Mesenchymal stem cell (in vitro differentiated cells and primary cell): Measurements from ENCODE around the gene SLF2.

Experiments
- DNase-seq: peaks from one replicate; pipeline ENCODE4 v3.0.0-alpha.2; 2013
- H2AFZ ChIP-seq: one replicate; pipeline ENCODE4 v1.6.1; 2013; ENCODE audit warnings: low read depth, mild to moderate bottlenecking, control low read depth, inconsistent platforms, low read length, moderate library complexity
- H2AK5ac ChIP-seq: 2 replicates; pipeline ENCODE4 v1.6.1; 2013; ENCODE audit warnings: low read length, moderate library complexity, mild to moderate bottlenecking, inconsistent platforms; ENCODE audit not compliant: severe bottlenecking
- H2BK120ac ChIP-seq: one replicate; pipeline ENCODE4 v1.6.1; 2013; ENCODE audit warnings: low read depth, mild to moderate bottlenecking, inconsistent platforms, low read length, moderate library complexity
- H2BK12ac ChIP-seq, 2 experiments: one replicate each; pipeline ENCODE4 v1.6.1; 2013; ENCODE audit warnings: inconsistent platforms in 2 of 2, low read length in 2 of 2, mild to moderate bottlenecking in 2 of 2, moderate library complexity in 2 of 2, control low read depth in 1 of 2
- H2BK15ac ChIP-seq: one replicate; pipeline ENCODE4 v1.6.1; 2013; ENCODE audit warnings: mild to moderate bottlenecking, low read depth, inconsistent platforms; ENCODE audit not compliant: poor library complexity, severe bottlenecking
- H2BK5ac ChIP-seq: 2 replicates; pipeline ENCODE4 v1.6.1; 2013; ENCODE audit warnings: low read depth, mild to moderate bottlenecking, low read length, control low read depth, inconsistent platforms; ENCODE audit not compliant: poor library complexity, severe bottlenecking
- H3K14ac ChIP-seq, 2 experiments: one replicate each; pipeline ENCODE4 v1.6.1; 2013; ENCODE audit warnings: inconsistent platforms in 2 of 2, low read length in 2 of 2, control low read depth in 1 of 2, mild to moderate bottlenecking in 1 of 2, moderate library complexity in 1 of 2
- H3K18ac ChIP-seq, 2 experiments: one replicate each; pipeline ENCODE4 v1.6.1; 2013; ENCODE audit warnings: inconsistent platforms in 2 of 2, low read length in 2 of 2, control low read depth in 1 of 2, low read depth in 1 of 2, mild to moderate bottlenecking in 1 of 2
- H3K23ac ChIP-seq, 2 experiments: one replicate each; pipeline ENCODE4 v1.6.1; 2013; ENCODE audit warnings: inconsistent platforms in 2 of 2, low read length in 2 of 2, mild to moderate bottlenecking in 2 of 2, moderate library complexity in 2 of 2, control low read depth in 1 of 2
- H3K27ac ChIP-seq: 2 replicates; pipeline ENCODE4 v1.5.1; 2013; ENCODE audit warnings: mild to moderate bottlenecking, moderate library complexity, low read length, control low read depth, inconsistent platforms; ENCODE audit not compliant: poor library complexity, severe bottlenecking
- H3K27me3 ChIP-seq, 2 experiments: 2 replicates each; pipeline versions ENCODE4 v1.6.1 to v1.7.0; 2013; ENCODE audit warnings: low read length in 2 of 2, mild to moderate bottlenecking in 2 of 2, moderate library complexity in 2 of 2, control low read depth in 1 of 2, inconsistent platforms in 1 of 2; ENCODE audit not compliant: control insufficient read depth in 1 of 2, insufficient read depth in 1 of 2
- H3K36me3 ChIP-seq, 2 experiments: 2 replicates each; pipeline versions ENCODE4 v1.6.1 to v1.7.0; 2013; ENCODE audit warnings: low read length in 2 of 2, control low read depth in 1 of 2, inconsistent platforms in 1 of 2, low read depth in 1 of 2, mild to moderate bottlenecking in 1 of 2; ENCODE audit not compliant: insufficient read depth in 2 of 2, control insufficient read depth in 1 of 2
- H3K4ac ChIP-seq, 2 experiments: one replicate each; pipeline ENCODE4 v1.6.1; 2013; ENCODE audit warnings: inconsistent platforms in 2 of 2, low read length in 2 of 2, mild to moderate bottlenecking in 2 of 2, moderate library complexity in 2 of 2, control low read depth in 1 of 2, low read depth in 1 of 2
- H3K4me1 ChIP-seq: 2 replicates; pipeline ENCODE4 v1.6.1; 2013; ENCODE audit warnings: low read depth, low read length, control low read depth; ENCODE audit not compliant: control insufficient read depth, insufficient read depth
- H3K4me2 ChIP-seq: 2 replicates; pipeline ENCODE4 v1.6.1; 2013; ENCODE audit warnings: low read length, mild to moderate bottlenecking, inconsistent platforms; ENCODE audit not compliant: poor library complexity, severe bottlenecking
- H3K4me3 ChIP-seq, 2 experiments: 2 replicates each; pipeline versions ENCODE4 v1.5.1 to v1.7.0; 2013; ENCODE audit warnings: low read length in 2 of 2, mild to moderate bottlenecking in 2 of 2, control low read depth in 1 of 2, low read depth in 1 of 2; ENCODE audit not compliant: insufficient read depth in 1 of 2
- H3K79me1 ChIP-seq: replicated peaks from 2 replicates; pipeline ENCODE4 v1.6.1; 2013; ENCODE audit warnings: mild to moderate bottlenecking, control low read depth, low read length, inconsistent platforms; ENCODE audit not compliant: poor library complexity, severe bottlenecking
- H3K9ac ChIP-seq: 2 replicates; pipeline ENCODE4 v1.7.0; 2013; ENCODE audit warnings: mild to moderate bottlenecking, low read length, moderate library complexity
- H3K9me3 ChIP-seq: 2 replicates; pipeline ENCODE4 v1.7.0; 2013; ENCODE audit warnings: mild to moderate bottlenecking, low read length; ENCODE audit not compliant: control insufficient read depth
- H4K8ac ChIP-seq: one replicate; pipeline ENCODE4 v1.6.1; 2013; ENCODE audit warnings: inconsistent platforms, mild to moderate bottlenecking, low read length, moderate library complexity
- H4K91ac ChIP-seq: one replicate; pipeline ENCODE4 v1.6.1; 2013; ENCODE audit warnings: mild to moderate bottlenecking, low read length, inconsistent platforms
- WGBS: methylation state at CpG from one replicate; pipeline ENCODE4 v1.1.7; 2013; ENCODE audit warnings: mixed read lengths; 5-methylcytosine and 5-hydroxymethylcytosine counted together

SLF2 gene

GRCh38 chr10:100927266-100927665 lies 14.5 kb downstream of the SLF2 start:
- Histone ChIP-seq H3K4me1 (peaks cover 4% of the 10 kb centered on the region), H3K4ac (no peak overlapping the region), H2BK120ac (no peak overlapping the region), H4K8ac (no peak overlapping the region), H2AK5ac (no peak overlapping the region), H3K9me3 (no peaks in the 10 kb centered on the region), H3K4me3 (no peak overlapping the region), H4K91ac (no peak overlapping the region), H2BK15ac (no peak overlapping the region), H2BK12ac (no peak overlapping the region), H3K4me2 (no peak overlapping the region), H3K79me1 (peaks cover 11% of the 10 kb centered on the region), H3K18ac (no peak overlapping the region), H2BK5ac (no peak overlapping the region), H3K27ac (no peak overlapping the region), H2AFZ (no peak overlapping the region), H3K9ac (no peak overlapping the region), H3K14ac (no peak overlapping the region), H3K36me3 (peaks cover 12 to 98% of the 10 kb centered on the region in 2 experiments), H3K23ac (no peak overlapping the region), H3K27me3 (no peaks in the 10 kb centered on the region)
- no peak for DNase-seq
- 97% methylated on average over 3 of the region's 5 CpGs for WGBS

GRCh38 chr10:100928039-100928438 lies 15.3 kb downstream of the SLF2 start:
- Histone ChIP-seq H3K4me3 (no peak overlapping the region), H3K79me1 (peaks cover 15% of the 10 kb centered on the region), H2BK15ac (no peak overlapping the region), H3K9me3 (no peaks in the 10 kb centered on the region), H3K4me1 (peaks cover 1% of the 10 kb centered on the region), H3K27ac (no peak overlapping the region), H2BK120ac (no peak overlapping the region), H2BK12ac (no peak overlapping the region), H4K91ac (no peak overlapping the region), H3K4ac (no peak overlapping the region), H4K8ac (no peak overlapping the region), H2AK5ac (no peak overlapping the region), H3K14ac (no peak overlapping the region), H2BK5ac (no peak overlapping the region), H3K23ac (no peak overlapping the region), H3K36me3 (peaks cover 12 to 98% of the 10 kb centered on the region in 2 experiments), H3K4me2 (no peak overlapping the region), H2AFZ (no peak overlapping the region), H3K9ac (no peak overlapping the region), H3K27me3 (no peaks in the 10 kb centered on the region), H3K18ac (no peak overlapping the region)
- DNase-seq: no peak
- no CpG with 5 or more reads among the region's 1 CpG for WGBS

- H3K4me1 ChIP-seq: no peaks in the 10 kb centered on the region
- peaks cover 7% of the 10 kb centered on the region for H3K79me1 ChIP-seq
- H4K91ac ChIP-seq: no peak overlapping the region
- H2BK12ac ChIP-seq: no peak overlapping the region
- H3K4me3 ChIP-seq: no peak overlapping the region
- H3K9me3 ChIP-seq: no peaks in the 10 kb centered on the region
- H2BK120ac ChIP-seq: no peak overlapping the region
- no peak overlapping the region for H2BK15ac ChIP-seq
- no peak overlapping the region for H2BK5ac ChIP-seq
- no peak overlapping the region for H3K18ac ChIP-seq
- H3K23ac ChIP-seq: no peak overlapping the region
- no peak overlapping the region for H3K4ac ChIP-seq
- H3K27ac ChIP-seq: no peak overlapping the region
- H3K4me2 ChIP-seq: no peak overlapping the region
- no peak overlapping the region for H2AK5ac ChIP-seq
- no peak overlapping the region for H2AFZ ChIP-seq
- H3K9ac ChIP-seq: peak overlapping the region; percentile 8
- DNase-seq: peak; percentile 22
- no peak overlapping the region for H3K14ac ChIP-seq
- H3K36me3 ChIP-seq: peaks cover 9 to 90% of the 10 kb centered on the region in 2 experiments
- H3K27me3 ChIP-seq: no peaks in the 10 kb centered on the region
- no peak overlapping the region for H4K8ac ChIP-seq
These were observed 17.6 kb downstream of the SLF2 start for GRCh38 chr10:100930368-100930767.

- no peak overlapping the region for H2BK120ac ChIP-seq
- no peak overlapping the region for H2BK5ac ChIP-seq
- H3K4me1 ChIP-seq: no peaks in the 10 kb centered on the region
- no peak overlapping the region for H4K91ac ChIP-seq
- no peak overlapping the region for H2AK5ac ChIP-seq
- H3K9me3 ChIP-seq: no peaks in the 10 kb centered on the region
- H4K8ac ChIP-seq: no peak overlapping the region
- no peak overlapping the region for H3K14ac ChIP-seq
- no peak overlapping the region for H3K23ac ChIP-seq
- no peak overlapping the region for H2BK12ac ChIP-seq
- peaks cover 9% of the 10 kb centered on the region for H3K79me1 ChIP-seq
- H3K36me3 ChIP-seq: peaks cover 12 to 81% of the 10 kb centered on the region in 2 experiments
- no peak overlapping the region for H3K9ac ChIP-seq
- H3K27me3 ChIP-seq: no peaks in the 10 kb centered on the region
- H2BK15ac ChIP-seq: no peak overlapping the region
- no peak overlapping the region for H3K4ac ChIP-seq
- no peak overlapping the region for H3K27ac ChIP-seq
- H3K18ac ChIP-seq: no peak overlapping the region
- H3K4me2 ChIP-seq: no peak overlapping the region
- no peak overlapping the region for H3K4me3 ChIP-seq
- H2AFZ ChIP-seq: no peak overlapping the region
- 100% methylated on average over 1 of the region's 3 CpGs for WGBS
- peak; percentile 30 for DNase-seq
These were observed 21.4 kb downstream of the SLF2 start for GRCh38 chr10:100934084-100934659.
